ENCODE results near the gene FYCO1.
"Not testable (repeated sequence)": the region's sequence is repeated elsewhere in the genome, so short reads cannot be mapped to it uniquely, and the experiment has no call there.

FYCO1 gene

GRCh38 chr3:46008058-46008457, 12.4 kb upstream of the FYCO1 start:
- DNase-seq: no peak

- DNase-seq: no peak
Observed at GRCh38 chr3:46007280-46007679, 11.7 kb upstream of the FYCO1 start.

GRCh38 chr3:46006238-46007032, 10.8 kb upstream of the FYCO1 start:
- no peak for DNase-seq

- DNase-seq: not testable (repeated sequence)
Observed at GRCh38 chr3:46003706-46004105, 8.1 kb upstream of the FYCO1 start.

GRCh38 chr3:46001178-46001577, 5.6 kb upstream of the FYCO1 start:
- DNase-seq: no peak

GRCh38 chr3:45997942-45998341, 2.3 kb upstream of the FYCO1 start:
- no peak for DNase-seq

- not testable (repeated sequence) for DNase-seq
Observed at GRCh38 chr3:45997499-45997898, 1.9 kb upstream of the FYCO1 start.

- peak; percentile 56 for DNase-seq
Observed at GRCh38 chr3:45994419-45995235, 997 bp downstream of the FYCO1 start.

- no peak for DNase-seq
Observed at GRCh38 chr3:45993421-45994027, 2.1 kb downstream of the FYCO1 start.

- DNase-seq: no peak
Observed at GRCh38 chr3:45992821-45993221, 2.8 kb downstream of the FYCO1 start.

GRCh38 chr3:45992133-45992729, 3.4 kb downstream of the FYCO1 start:
- DNase-seq: no peak

- no peak for DNase-seq
Observed at GRCh38 chr3:45991341-45991740, 4.3 kb downstream of the FYCO1 start.

GRCh38 chr3:45990181-45990580, 5.4 kb downstream of the FYCO1 start:
- no peak for DNase-seq

GRCh38 chr3:45988804-45989203, 6.8 kb downstream of the FYCO1 start:
- DNase-seq: no peak

- DNase-seq: no peak
Observed at GRCh38 chr3:45988362-45988761, 7.3 kb downstream of the FYCO1 start.

GRCh38 chr3:45987368-45988291, 8.0 kb downstream of the FYCO1 start:
- DNase-seq: no peak

- DNase-seq: no peak
Observed at GRCh38 chr3:45986303-45986982, 9.2 kb downstream of the FYCO1 start.

GRCh38 chr3:45985532-45986302, 9.9 kb downstream of the FYCO1 start:
- no peak for DNase-seq

- DNase-seq: no peak
Observed at GRCh38 chr3:45984331-45985312, 11.0 kb downstream of the FYCO1 start.

All from OCI-M1 (cell line).